CD4-positive, alpha-beta T cell treated with Interleukin-15 for 1 hour (primary cell): ENCODE measurements around the gene CD300H.
"Not testable (repeated sequence)": the region's sequence is repeated elsewhere in the genome, so short reads cannot be mapped to it uniquely, and the experiment has no call there.

Experiments used
- DNase-seq: peaks from one replicate; pipeline ENCODE4 v3.0.0-alpha.2; 2020

CD300H gene

DNA sequence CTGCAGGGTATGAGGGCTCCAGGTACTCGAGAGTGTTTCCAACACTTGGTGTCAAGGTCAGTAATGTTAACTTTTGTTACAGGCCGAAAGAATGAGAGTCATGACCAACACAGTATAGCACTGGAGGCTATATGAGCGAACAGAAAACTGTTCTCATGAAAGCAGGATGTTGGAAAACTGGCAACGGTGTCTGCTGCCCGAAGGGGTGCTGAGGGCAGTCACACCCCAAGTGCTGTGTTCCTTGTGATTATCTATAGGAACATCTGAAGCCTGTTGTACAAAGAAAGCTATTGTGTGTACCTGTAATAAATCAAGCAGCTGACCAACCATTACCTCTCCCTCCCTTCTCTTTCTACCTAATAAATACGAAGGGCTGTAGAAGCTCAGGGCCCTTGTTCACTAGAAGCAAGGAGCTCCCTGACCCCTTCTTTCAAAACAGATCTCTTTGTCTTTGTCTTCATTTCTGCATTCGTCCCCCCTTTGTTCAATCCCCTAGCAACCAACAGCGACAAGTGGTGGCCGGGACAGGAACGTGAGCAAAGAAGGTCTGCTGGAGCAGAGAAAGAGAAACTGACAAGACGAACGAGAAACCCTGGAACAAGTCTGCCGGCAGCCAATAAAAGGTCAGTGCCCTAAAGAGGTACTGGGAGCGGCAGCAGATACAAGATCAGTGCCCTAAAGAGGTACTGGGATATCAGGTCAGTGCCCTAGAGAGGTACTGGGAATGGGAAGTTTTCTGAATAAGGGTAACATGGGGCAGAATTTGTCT is 17.2 kb upstream of the CD300H start:
- DNase-seq: no peak

GRCh38 chr17:74582633-74583032 is 15.3 kb upstream of the CD300H start:
- no peak for DNase-seq

- no peak for DNase-seq
Observed at GRCh38 chr17:74579900-74580299, 12.6 kb upstream of the CD300H start.

- no peak for DNase-seq
Observed at GRCh38 chr17:74578979-74579378, 11.7 kb upstream of the CD300H start.

- DNase-seq: no peak
Observed at GRCh38 chr17:74574489-74575142, 7.3 kb upstream of the CD300H start.

DNA sequence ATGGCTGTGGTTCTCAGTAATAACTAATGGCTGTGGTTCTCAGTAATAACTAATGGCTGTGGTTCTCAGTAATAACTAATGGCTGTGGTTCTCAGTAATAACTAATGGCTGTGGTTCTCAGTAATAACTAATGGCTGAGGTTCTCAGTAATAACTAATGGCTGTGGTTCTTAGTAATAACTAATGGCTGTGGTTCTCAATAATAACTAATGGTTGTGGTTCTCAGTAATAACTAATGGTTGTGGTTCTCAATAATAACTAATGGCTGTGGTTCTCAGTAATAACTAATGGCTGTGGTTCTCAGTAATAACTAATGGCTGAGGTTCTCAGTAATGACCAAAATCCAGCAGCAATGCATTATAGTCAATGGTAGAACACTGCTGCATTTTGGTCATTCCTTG is 6.3 kb upstream of the CD300H start:
- not testable (repeated sequence) for DNase-seq

- no peak for DNase-seq
Observed at GRCh38 chr17:74573169-74573568, 5.9 kb upstream of the CD300H start.

DNA sequence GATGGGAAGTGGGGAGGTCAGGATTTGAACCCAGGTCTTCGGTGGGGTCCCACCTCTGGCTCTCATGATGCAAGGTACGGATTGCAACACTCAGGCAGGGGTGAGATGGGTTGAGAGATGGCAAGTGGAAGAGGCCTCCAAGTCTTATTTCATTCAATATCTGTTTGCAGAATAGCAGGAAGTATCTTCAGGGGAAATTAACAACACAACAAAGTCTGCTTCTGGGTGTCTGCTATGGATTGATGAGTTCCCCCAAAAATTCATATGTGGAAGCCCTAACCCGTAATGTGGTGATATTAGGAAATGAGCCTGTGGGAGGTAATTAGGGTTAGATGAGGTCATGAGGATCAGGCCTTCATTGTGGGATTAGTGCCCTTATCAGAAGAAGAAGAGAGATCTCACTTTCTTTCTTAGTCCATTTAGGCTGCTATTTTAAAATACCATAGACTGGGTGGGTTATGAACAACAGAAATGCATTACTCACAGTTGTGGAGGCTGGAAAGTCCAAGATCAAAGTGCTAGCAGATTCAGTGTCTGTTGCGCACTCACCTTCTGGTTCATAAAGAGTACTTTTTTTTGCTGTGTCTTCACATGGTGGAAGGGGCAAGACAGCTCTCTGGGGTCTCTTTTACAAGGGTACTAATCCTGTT is 4.4 kb upstream of the CD300H start:
- no peak for DNase-seq

GRCh38 chr17:74569020-74570003 is 2.0 kb upstream of the CD300H start:
- peak; percentile 85 for DNase-seq

GRCh38 chr17:74568106-74568873 is 981 bp upstream of the CD300H start:
- no peak for DNase-seq

DNA sequence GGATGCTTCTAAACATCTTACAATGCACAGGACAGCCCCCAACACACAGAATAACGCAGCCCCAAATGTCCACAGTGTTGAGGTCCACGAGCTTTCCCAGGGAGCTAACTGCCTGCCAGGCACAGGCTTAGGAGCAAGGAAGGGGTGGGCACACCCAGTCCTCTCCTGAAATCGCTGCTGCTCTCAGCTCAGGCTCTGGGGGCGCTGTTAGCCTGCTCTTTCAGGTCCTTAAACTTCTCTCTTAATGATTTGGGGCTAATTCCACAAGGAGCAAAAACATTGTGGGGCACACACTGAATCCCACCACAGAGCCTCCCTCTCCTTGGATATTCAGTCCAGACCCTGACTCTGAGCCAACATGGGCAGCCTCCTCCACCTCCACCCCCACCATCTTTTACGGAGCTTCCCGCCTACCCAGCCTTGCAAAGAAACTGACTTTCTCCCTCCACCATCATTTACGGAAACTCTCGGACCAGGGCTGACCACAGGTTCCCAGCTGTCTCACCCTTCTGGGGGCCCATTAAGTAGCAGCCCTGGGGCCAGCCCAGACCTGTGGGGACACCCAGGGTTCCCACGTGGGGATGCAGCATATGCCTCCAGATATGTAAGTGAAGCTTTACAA is 1.1 kb downstream of the CD300H start:
- peak; percentile 48 for DNase-seq

GRCh38 chr17:74565126-74565525 is 2.2 kb downstream of the CD300H start:
- DNase-seq: no peak

- DNase-seq: no peak
Observed at GRCh38 chr17:74563358-74563757, 4.0 kb downstream of the CD300H start.

DNA sequence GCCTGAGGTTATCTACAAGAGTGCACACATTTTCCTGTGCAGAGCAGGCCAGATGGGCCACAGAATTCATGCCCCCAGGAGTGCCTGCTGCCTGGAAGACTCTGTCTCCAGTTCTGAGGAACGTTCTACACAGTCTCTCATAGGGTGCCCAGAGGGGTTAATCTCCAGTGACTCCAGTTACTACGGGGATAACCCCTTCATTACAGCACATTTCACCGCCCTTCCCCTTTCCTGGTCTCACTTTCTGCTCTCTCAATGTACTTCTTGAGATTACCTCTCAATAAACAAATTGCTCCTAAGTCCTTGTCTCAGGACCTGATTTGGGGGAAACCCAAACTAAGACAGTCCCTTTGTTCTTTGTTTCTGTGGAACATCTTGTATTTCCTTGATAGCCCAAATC is 5.7 kb downstream of the CD300H start:
- no peak for DNase-seq

DNA sequence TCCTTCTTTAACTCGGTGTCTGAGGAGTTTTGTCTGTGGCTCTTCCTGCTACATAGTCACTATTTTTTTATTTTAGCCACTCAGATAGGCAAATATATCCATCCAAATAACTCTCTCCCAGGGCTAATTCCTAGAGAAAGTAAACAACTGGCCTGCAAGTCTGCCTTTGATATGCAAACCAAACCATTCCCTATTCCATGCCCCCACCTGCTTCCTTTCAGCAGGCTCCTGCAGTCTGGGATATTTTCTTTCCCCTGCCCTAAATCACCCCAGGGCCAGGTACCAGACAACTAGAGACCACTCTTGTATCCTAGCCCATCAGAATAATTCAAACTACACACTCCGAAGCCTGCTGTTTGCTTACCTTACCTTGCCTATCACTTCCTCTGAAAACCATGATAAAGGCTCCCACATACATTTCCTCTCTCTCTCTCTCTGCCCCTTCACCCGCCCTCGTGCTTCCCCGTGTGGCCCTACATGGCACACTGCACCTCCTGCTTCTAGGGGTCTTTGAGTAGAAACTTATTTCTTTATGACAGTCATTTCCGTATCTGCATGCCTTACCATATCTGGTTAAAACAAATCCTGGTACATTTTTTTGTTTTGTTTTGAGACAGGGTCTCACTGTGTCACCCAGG is 8.3 kb downstream of the CD300H start:
- DNase-seq: no peak

DNA sequence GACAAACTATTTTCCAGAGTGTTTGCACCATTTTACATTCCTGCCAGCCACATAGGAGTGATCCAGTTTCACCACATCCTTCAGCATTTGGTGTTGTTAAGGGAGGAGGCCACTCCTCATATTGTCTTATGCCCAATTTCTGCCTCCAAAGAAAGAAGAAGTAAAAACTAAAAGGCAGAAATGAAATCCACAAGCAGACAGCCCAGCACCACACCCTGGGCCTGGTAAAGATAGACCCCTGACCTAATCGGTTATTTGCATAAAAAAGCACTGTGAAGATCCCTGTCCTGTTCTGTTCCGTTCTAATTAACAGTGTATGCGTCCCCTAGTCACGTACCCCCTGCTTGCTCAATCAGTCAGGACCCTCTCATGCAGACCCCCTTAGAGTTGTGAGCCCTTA is 8.9 kb downstream of the CD300H start:
- not testable (repeated sequence) for DNase-seq

GRCh38 chr17:74555427-74555940 is 11.8 kb downstream of the CD300H start:
- DNase-seq: no peak

DNA sequence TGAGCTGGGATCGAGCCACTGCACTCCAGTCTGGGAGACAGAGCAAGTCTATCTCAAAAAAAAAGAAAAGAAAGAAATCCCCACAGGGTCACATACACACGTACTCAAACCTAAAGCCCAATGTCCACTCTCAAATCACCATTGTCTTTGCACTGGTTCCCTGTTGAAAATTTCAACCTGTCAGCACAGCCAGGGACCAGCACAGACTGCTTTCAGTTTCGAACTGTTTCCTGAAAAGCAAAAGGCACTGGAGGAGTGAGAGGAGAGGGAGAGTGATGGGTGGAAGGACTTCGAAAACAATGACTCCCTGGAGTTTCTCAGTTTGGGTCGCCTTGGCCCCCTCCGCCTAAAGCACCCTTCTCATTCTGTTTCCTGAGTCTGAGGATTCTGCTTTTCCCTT is 12.4 kb downstream of the CD300H start:
- DNase-seq: no peak

GRCh38 chr17:74552037-74552436 is 15.3 kb downstream of the CD300H start:
- no peak for DNase-seq

DNA sequence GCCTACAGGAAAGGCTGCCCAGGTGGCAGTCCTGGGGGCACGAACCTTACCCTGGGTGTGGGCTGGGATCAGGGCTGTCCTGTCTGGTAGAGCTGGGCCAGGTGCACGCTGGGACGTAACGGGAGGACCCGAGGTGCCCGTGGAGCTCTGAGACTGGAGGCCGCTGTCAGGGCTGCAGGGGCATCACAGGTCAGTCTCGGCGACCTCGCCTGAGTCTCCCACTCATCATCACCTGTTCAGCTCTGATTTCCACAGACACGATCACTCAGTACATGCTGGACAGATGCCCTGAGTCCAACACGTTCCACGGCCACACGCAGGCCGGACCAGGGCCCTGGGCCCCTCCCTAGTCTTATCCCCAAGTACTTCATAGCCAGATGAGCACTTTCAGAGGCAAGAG is 16.7 kb downstream of the CD300H start:
- no peak for DNase-seq

DNA sequence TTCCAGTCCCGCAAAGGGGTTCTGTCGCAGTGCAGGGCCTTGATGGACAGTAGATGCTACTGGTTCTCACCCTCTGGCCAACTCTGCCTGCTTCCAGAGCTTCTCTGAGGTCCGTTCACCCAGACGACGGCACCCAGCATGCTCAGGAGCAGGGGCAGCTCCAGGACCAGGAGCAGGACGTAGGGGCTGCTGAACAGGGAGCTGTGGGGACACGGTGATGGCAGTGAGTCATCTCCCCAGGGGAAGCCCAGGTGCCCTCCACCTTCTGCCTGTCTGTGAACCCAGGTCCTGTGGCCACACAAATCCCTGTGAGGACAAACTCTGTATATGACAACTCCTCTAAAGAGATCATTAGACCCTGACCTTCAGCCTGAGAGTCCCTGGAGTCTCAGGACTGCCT is 18.0 kb downstream of the CD300H start:
- DNase-seq: peak; percentile 7
